H54 (cell line): ENCODE results near the gene THEM4.

Source experiments
- DNase-seq: peaks from one replicate; pipeline ENCODE4 v3.0.0; 2011; ENCODE audit warnings: low spot score, mixed read lengths; ENCODE audit not compliant: insufficient read length
- FAIRE-seq: peaks from 3 replicates; lab custom pipeline; 2011; peaks lifted over from hg19 to GRCh38; lab: Jason Lieb, UNC
- POLR2A ChIP-seq: IDR thresholded peaks from 2 replicates; pipeline ENCODE4 v1.6.1; 2011; ENCODE audit warnings: low read depth, mild to moderate bottlenecking, low read length

The THEM4 gene

DNA sequence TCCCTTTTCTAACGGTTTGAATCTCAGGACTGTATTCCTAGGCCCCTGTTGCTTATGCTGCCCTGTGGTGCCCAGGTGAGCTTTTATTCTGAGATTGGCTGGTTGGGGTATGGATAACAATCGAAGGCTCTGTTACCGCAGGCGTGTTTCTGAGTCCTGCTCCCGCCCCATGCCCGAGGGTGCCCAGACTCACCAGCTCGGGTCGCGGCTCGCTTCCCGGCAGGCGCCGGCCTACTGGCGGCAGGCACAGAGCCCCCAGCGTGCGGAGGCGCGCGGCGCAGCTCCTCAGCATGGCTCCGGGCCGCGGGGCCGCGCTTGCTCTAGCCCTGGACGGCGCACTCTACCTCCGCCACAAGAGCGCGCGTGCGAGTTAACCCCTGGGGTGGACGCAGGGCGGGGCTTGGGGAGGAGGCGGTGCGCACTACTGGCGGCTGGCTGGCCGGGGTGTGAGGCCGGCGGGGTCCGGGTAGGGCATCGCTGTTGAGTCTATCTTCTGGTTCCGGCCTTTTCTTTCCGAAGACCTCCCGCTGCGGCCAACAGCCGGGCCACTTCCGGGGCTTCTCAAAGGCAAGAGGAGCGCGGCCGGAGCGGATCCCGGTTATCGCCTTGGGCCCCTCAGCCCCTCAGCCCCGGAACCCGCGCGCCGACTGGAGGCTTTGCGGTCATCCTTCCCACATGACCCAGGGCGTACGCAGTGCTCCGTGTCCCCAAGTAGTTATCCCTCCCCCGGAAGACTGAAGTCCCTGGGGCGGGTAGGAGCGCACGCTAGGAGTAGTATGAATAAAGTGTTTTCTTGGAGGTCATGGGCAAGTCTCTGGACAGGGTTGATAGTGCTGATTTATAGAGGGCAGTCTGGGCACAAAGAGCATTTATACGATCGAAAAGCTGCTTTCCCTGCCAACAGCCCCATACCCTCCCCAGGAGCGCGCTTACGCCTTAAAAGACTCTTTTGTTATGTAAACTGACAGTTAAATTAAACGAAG, at the start of gene THEM4:
THEM4 (minus strand) TSS at position 345 of the 983 bp plus-strand sequence; CDS start at position 292, 53 bp downstream.
- TF ChIP-seq POLR2A, result peak; percentile 91
- FAIRE-seq, result no peak
- DNase-seq, result peak; percentile 85

DNA sequence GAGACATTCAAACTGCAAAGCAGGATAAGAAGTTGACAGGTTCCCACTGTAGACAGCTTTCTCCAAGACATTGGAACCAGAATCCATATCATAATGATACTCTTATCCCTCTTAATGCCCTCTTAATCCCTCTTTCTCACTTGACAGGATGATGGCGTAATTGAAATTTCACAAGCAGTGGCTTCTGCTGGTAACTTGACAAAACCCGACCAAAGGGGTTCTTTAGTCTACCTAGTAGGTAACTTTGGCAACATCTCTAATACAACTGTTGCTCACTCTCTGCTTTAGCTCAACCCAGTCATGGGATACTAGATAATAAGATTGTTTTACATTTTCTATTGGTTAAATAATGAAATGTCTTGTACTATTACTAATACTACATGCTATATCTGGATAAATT, 49.6 kb upstream of the THEM4 start:
- no peak for FAIRE-seq
- no peak for DNase-seq
- TF ChIP-seq POLR2A, result no peak

DNA sequence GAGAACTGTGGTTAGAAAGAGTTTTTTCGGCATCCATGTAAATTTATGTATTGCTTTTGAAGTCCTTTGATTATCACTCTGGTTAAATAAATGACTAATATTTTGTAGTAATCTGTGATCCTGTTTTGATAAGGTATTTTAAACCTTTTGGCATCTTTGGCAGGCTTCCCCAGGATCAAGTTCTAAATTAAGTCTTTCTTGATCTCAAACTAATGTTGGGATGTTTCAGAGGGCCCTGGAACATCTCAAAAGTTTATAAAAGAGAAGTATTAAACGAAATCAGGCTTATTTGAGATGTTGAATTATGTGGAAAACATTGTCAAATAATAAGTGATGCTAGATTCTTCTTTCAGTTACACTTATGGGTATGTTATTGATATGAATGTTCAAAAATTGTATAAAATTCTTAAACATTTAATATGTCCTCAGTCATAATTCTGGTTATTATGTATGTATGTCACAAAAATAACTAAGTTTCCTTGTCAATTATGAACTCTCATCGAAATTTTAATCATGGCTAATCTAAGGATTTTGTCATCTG, 47.7 kb upstream of the THEM4 start:
- TF ChIP-seq POLR2A, result no peak
- FAIRE-seq (no peak), DNase-seq (no peak)

DNA sequence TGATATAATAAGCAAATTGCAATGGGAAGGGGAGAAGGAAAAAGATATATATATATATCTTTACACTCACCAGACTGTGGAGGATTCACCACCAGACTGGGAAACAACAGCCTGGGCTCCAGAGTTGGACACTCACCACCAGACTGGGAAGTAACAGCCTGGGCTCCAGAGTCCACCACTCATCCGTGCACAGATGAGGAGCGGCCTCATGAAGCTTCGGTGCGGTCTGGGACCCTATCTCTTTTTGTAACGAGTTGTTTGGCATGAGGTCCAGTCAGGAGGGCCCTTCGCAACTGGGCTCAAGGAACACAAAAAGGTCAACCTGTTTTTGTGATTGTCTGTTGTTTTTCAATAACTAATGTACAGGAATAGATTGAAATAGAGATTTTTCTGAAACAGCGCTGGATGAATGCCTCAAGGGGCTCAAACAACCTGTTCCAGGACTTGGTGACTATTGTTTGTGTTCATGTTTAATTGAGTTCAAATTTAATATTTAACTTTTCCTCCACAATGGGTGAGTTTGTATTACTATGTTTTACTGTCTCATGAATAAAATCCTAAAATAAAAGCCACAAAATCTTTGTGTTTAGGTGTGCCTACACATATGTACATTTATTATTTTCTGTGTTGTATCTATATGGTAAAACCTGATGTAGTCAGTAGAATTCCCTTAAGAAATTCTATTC, 44.2 kb upstream of the THEM4 start:
- no peak for DNase-seq
- no peak for FAIRE-seq
- TF ChIP-seq POLR2A, result no peak

DNA sequence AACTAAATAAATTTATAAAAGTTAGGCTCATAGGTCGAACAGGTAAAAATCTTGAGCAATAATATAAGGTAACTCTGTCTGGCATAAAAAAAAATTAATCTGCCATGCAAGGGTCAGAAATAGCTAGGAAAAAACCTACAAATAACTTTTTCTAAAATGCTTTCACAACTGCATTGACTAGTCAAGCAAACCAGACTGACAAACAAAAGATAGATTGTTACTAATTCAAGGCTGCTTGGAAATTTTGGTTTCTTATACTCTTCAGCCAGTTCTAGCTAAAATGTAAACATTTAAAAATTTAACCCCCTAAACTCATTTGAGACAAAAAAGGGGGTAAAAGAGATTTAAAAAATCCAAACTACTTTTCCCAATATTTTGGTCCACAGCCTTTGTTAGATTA, 43.5 kb upstream of the THEM4 start:
- TF ChIP-seq POLR2A, result no peak
- no peak for DNase-seq
- FAIRE-seq, result no peak

DNA sequence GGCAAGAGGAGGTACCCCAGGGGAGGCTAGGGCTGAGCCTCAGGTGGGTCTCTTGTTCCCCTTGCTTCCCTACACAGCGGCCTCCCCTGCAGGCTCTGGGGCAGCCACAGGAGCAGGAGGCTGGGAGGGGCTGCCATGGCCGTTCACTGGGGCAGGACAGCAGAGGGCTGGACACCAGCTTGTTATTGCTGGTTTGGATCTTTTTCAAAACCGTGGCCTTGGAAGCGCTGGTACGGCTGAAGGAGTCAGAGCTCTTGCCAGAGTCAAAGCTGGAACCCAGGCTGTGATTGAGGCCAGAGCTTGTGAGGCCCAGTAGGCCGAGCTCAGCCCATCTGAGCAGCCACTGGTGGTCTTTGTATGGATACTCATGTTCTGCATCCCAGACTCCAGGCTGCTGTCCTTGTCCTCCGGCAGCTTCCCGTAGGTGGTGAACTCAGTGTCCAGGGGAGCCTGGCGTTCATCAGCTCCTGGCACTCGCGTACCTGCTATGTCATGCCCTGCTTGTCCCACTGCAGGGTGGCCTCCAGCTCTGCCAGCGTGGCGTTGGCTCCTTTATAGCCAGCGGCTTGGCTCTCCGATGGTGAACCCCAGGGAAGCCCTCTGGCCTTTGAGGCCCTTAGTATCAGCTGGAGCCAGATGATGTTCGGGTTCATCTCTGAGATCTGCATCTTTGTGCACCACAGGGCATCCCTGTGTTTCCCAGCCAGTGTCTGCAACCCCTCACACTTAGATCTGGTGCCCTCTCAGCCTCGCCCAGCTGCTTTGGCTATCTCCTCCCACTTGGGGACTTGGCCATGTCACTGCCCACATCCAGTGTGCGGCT, 40.3 kb upstream of the THEM4 start:
- FAIRE-seq (no peak), DNase-seq (no peak)
- TF ChIP-seq POLR2A, result no peak

DNA sequence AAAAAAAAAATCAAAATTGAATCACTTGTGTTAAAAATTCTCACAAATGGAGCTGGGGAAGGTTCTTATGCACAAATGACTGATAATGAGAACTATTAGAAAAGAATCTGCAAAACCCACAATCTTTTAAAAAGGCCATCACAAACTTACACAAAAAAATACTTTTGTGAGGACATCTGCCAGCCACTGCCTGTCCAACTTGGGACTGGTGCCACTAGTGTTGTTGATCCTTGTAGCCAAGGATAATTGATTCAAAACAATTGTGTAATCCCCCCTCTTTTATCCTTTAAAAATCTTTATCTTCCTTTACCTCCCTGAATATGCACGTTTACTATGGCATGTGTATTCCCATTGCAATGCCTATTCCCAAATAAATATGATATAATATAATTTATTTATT, 39.2 kb upstream of the THEM4 start:
- no peak for TF ChIP-seq POLR2A
- FAIRE-seq, result no peak

DNA sequence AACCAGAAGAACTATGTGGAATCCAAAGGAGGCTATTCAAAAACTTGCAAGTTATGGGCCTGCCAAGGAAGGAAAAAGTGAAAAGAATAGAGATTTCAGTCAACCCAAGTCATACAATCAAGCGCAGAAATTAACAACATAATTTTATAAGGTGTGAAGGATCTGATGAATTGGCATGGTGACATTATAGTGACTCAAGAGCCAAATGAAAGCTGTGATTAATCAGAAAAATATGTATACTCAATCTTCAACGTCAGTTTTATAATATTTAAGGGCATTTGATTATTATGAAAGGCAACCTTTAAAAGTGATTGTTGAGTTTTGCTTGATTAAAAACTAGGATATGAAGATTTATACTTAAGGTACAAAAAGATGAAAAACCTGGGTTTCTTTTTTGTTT, 37.8 kb upstream of the THEM4 start:
- FAIRE-seq (no peak), DNase-seq (no peak)

More for the DNA sequence above, 39.2 kb upstream of the THEM4 start:
- DNase-seq, result no peak

DNA sequence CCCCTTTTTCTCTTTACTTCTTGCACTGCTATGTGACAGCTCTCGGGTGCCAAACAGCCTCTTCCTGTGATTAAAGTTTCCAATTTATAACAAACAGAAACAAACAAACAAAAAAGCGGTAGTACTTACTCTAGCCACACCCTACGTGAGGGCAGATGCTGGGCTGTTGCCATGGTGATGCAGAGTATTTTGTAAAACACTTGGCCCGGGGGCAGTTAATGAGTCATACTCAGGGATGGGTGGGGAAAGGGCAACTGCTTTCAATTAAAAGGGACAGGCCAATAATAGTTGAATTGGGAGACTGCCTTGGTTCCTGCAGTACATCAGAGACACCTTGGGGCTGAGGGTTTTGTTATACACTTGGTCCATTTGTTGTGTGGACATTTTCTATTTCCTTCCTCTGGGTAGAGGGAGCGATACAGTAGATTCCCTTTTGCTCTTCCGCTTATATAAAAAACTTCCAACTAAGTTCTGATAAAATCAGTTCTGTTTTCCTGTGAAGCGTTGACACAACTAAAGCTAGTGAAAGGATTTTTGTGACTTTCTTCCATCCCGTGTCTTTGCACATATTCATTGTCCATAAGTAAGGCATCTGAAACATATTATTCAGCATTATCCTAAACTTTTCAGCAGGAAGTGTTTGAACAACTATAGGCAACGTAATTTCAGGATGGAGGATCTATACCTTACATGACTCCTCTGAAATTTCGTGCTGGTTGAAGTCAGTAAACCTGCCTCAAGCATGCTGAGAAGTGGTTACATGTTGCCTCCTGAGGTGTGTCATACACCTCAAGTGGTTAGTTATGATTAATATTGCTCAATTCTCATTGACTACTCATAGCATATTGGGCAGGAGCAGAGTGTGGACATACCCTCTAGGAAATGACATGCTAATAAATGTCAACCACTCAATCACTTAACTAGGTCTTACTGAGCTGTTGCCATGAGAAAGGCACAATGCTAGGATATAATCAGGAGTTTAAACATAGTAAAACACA, 36.7 kb upstream of the THEM4 start:
- no peak for TF ChIP-seq POLR2A
- FAIRE-seq (no peak), DNase-seq (peak; percentile 67)

More for the DNA sequence above, 37.8 kb upstream of the THEM4 start:
- no peak for TF ChIP-seq POLR2A

DNA sequence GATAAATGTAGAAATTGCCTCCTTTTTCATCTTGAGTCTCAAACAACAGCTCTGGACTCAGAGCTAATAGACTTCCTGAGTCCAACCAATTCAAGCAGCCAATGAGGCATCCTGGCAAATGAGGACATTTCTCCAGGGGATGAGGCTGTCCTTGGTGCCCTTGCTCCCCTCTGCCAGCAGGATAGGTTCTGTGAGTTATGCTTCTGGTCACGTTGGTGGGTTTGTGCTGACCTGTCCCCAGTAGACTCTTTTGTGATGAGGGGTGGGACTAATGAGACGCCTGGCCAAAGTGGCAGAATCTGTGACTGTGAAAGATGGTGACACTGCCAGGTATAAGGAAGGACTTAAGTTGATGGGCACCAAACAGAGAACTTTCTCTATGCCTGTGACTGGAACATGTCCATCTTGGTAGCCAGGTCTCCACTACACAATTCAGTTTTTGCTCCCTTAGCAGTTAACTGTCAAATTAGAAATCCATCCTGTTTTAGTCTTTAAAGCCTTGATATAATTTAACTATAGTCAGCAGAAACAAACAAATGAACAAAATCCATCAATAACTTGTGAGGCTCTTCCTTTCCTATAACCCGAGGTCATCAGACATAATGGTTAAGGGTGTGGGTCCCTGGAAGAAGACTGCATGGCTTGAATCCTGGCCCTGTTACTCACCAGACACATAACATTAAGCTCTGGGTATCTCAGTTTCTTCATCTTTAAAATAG, 35.7 kb upstream of the THEM4 start:
- no peak for FAIRE-seq
- no peak for TF ChIP-seq POLR2A
- no peak for DNase-seq

DNA sequence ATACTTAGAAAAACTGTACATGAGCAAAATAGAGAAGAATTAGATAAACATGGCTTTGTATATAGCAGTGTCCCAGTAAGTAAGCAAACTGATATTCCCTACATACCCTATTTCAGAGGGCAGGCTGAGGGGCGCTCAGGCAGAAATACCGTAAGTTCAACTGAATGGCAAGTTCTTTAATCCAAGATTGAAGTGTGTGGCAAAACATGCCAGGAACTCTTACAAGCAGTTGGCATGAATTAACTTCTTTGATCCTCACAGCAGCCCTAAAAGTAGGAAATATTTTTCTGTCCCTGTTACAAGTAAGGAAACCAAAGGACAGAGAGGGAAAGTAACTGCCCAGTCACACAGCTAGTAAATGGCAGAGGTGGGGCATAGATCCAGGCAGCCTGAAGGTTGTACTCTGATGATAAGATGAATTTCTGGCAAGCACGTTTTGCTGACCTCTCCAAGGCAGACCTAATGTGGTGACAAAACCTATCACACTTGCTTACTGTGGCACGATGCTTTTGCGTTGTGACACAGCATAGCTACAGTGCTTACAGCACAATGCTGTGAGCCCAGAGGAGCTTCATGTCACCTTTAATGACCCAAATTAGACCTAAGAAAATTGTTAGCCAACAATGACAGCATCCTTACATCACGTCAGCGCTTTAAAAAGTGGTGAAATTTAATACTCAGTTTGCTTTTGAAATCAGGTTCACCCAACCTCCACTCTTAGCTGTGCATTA, 35.0 kb upstream of the THEM4 start:
- DNase-seq (no peak), FAIRE-seq (no peak)
- TF ChIP-seq POLR2A, result no peak

DNA sequence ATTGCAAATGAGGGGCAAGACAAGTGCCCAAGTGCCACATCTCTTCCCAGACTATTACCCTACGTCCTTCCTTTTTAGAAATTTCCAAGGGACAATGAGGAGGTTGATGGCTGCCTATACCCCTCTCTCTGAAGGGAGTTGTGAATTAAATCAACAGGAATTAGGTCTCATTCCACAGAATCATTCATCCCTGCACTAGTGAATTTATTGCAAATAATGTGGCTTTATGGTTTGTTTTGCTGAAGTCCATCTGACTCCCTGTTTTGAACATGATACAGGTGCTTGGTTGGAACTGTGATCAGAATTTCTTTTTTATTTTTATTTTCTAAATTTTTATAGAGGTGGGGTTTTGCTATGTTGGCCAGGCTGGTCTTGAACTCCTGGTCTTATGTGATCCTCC, 34.3 kb upstream of the THEM4 start:
- DNase-seq (no peak), FAIRE-seq (no peak)
- no peak for TF ChIP-seq POLR2A
